K562 (cell line): Measurements from ENCODE around the gene TBX19. TPM values are rescaled to one million over a fixed set of nuclear protein-coding genes. Genes with fewer than 3 reads are reported as not detected.
A peak's percentile ranks its signal among the peaks of the same experiment; 100 is the strongest.

Source experiments
- ATAC-seq: fragments of 200-7000 bp; cut with Tn5 transposase; 3 replicates; pipeline ENCODE4 v1.9.1; 2020; ENCODE audit warnings: moderate library complexity
- BruUV-seq: library from RNA; stranded (reverse); fragments of 400-500 nt; replicated peaks from 2 replicates; lab custom pipeline; 2021; lab: Mats Ljungman, UMichigan
- CTCF ChIA-PET: fragments of 300-600 bp; formaldehyde crosslinking; extraction: SDS; loops from one replicate; lab custom pipeline; 2021; ENCODE audit warnings: low intra/inter-chr PET ratio; lab: Yijun Ruan, JAX
- POLR2A ChIA-PET: fragments of 300-600, 350-650 bp; sonication (Branson Sonifier 250); formaldehyde crosslinking; extraction: SDS; loops from one replicate; lab custom pipeline; 2021; ENCODE audit warnings: antibody characterized with exemption, inconsistent platforms; lab: Yijun Ruan, JAX
- DNase-seq, 4 experiments: peaks; one replicate each; pipeline versions ENCODE4 v3.0.0 to v3.0.0-alpha.2; 2011 to 2018; ENCODE audit warnings: low spot score in 3 of 4, mixed read lengths in 3 of 4; ENCODE audit errors: extremely low read depth in 1 of 4
- FAIRE-seq: peaks from 2 replicates; lab custom pipeline; 2011; peaks lifted over from hg19 to GRCh38; lab: Jason Lieb, UNC
- H2AFZ ChIP-seq: 2 replicates; pipeline ENCODE4 v1.6.0; 2011; ENCODE audit warnings: low read depth, low read length, control low read depth, inconsistent platforms
- H3K27ac ChIP-seq: fragments of 200-600 bp; 3 replicates; pipeline ENCODE4 v1.8.0; 2011; ENCODE audit warnings: low read depth, mild to moderate bottlenecking, control low read depth, inconsistent platforms, low read length, moderate library complexity, mixed read lengths; ENCODE audit errors: extremely low read depth
- H3K27me3 ChIP-seq, 2 experiments: fragments of 300-600 bp in 1 of 2; 2 replicates in 1 of 2; 3 replicates in 1 of 2; pipeline versions ENCODE4 v1.6.0 to v1.8.0; 2011; ENCODE audit warnings: inconsistent platforms in 2 of 2, low read length in 2 of 2, mild to moderate bottlenecking in 1 of 2, mixed read lengths in 1 of 2, moderate library complexity in 1 of 2; ENCODE audit not compliant: control insufficient read depth in 2 of 2, insufficient read depth in 2 of 2
- H3K36me3 ChIP-seq: fragments of 300-600 bp; 3 replicates; pipeline ENCODE4 v1.8.0; 2011; ENCODE audit warnings: mild to moderate bottlenecking, low read length, inconsistent platforms; ENCODE audit not compliant: control insufficient read depth, insufficient read depth
- H3K4me1 ChIP-seq, 2 experiments: fragments of 200-600 bp in 1 of 2; replicated peaks in 1 of 2; 2 replicates in 1 of 2; 3 replicates in 1 of 2; pipeline versions ENCODE4 v1.5.1 to v1.8.0; 2011; ENCODE audit warnings: inconsistent platforms in 2 of 2, low read length in 2 of 2, mild to moderate bottlenecking in 1 of 2, mixed read lengths in 1 of 2, moderate library complexity in 1 of 2; ENCODE audit not compliant: control insufficient read depth in 2 of 2, insufficient read depth in 2 of 2
- H3K4me2 ChIP-seq: 2 replicates; pipeline ENCODE4 v1.6.1; 2011; ENCODE audit warnings: low read length, control low read depth, inconsistent platforms, mixed read lengths; ENCODE audit not compliant: insufficient read depth
- H3K4me3 ChIP-seq: fragments of 200-600 bp; sonication (generic), shearing (Covaris generic); 2 replicates; pipeline ENCODE4 v1.5.1; 2016; ENCODE audit warnings: control low read depth, inconsistent platforms
- H3K79me2 ChIP-seq: fragments of 200-600 bp; 3 replicates; pipeline ENCODE4 v1.8.0; 2011; ENCODE audit warnings: low read length, inconsistent platforms; ENCODE audit not compliant: control insufficient read depth, insufficient read depth
- H3K9ac ChIP-seq, 2 experiments: 2 replicates each; pipeline versions ENCODE4 v1.6.0 to v1.6.1; 2011; ENCODE audit warnings: low read depth in 2 of 2, low read length in 2 of 2, control low read depth in 1 of 2, inconsistent platforms in 1 of 2, mild to moderate bottlenecking in 1 of 2, mixed read lengths in 1 of 2; ENCODE audit not compliant: insufficient read depth in 1 of 2
- H3K9me1 ChIP-seq: one replicate; pipeline ENCODE4 v1.6.0; 2011; ENCODE audit warnings: inconsistent platforms, mild to moderate bottlenecking, low read length, moderate library complexity; ENCODE audit not compliant: control insufficient read depth, insufficient read depth
- H3K9me3 ChIP-seq: replicated peaks from 2 replicates; pipeline ENCODE4 v1.5.1; 2011; ENCODE audit warnings: low read depth, low read length, inconsistent platforms; ENCODE audit not compliant: control insufficient read depth, insufficient read depth
- H4K20me1 ChIP-seq: replicated peaks from 2 replicates; pipeline ENCODE4 v1.6.1; 2011; ENCODE audit warnings: low read length, inconsistent platforms, mixed read lengths; ENCODE audit not compliant: control insufficient read depth, insufficient read depth
- BRCA1 ChIP-seq, 2 experiments: fragments of 450-650 bp in 1 of 2; sonication (generic) in 1 of 2; formaldehyde crosslinking in 1 of 2; IDR thresholded peaks; 2 replicates each; pipeline versions ENCODE4 v1.5.0 to v1.6.1; 2017 to 2020; ENCODE audit warnings: mild to moderate bottlenecking in 1 of 2, missing genetic modification reagents in 1 of 2
- CHD2 ChIP-seq: IDR thresholded peaks from 2 replicates; pipeline ENCODE4 v1.6.1; 2011; ENCODE audit warnings: low read depth, low read length
- CREM ChIP-seq: IDR thresholded peaks from 2 replicates; pipeline ENCODE4 v1.6.1; 2014; ENCODE audit warnings: antibody characterized with exemption, low read depth
- FOXK2 ChIP-seq, 2 experiments: fragments of 450-650 bp; IDR thresholded peaks in 1 of 2; conservative IDR thresholded peaks in 1 of 2; 2 replicates each; pipeline ENCODE4 v1.6.1; 2016; ENCODE audit warnings: low read depth in 2 of 2, mild to moderate bottlenecking in 1 of 2
- PCBP1 ChIP-seq: fragments of 200-400 bp; formaldehyde crosslinking; IDR thresholded peaks from 2 replicates; pipeline ENCODE4 v1.6.1; 2018; ENCODE audit warnings: mild to moderate bottlenecking, low read depth, low read length; ENCODE audit not compliant: poor library complexity, severe bottlenecking
- TAF7 ChIP-seq: fragments of 450-650 bp; IDR thresholded peaks from 2 replicates; pipeline ENCODE4 v1.6.1; 2016; ENCODE audit warnings: missing genetic modification characterization, missing compliant biosample characterization
- TCF7L2 ChIP-seq: fragments of 150-350 bp; IDR thresholded peaks from 2 replicates; pipeline ENCODE4 v1.6.1; 2016; ENCODE audit warnings: low read depth, mild to moderate bottlenecking, low read length, moderate library complexity
- ZBTB1 ChIP-seq: sonication (generic); formaldehyde crosslinking; IDR thresholded peaks from 2 replicates; pipeline ENCODE4 v1.8.1; 2023; ENCODE audit warnings: missing genetic modification reagents, low read depth, mild to moderate bottlenecking, borderline replicate concordance
- WGBS: fragments of 100-300 bp; shearing (Covaris generic); methylation state at CpG from one replicate; pipeline ENCODE4 v1.1.6; 2016; ENCODE audit warnings: low coverage, mixed read lengths; ENCODE audit not compliant: insufficient coverage; ENCODE audit errors: missing lambda C conversion rate; 5-methylcytosine and 5-hydroxymethylcytosine counted together
- in situ Hi-C: fragments of 300-500 bp; cut with MboI; formaldehyde crosslinking; loops from 4 replicates; pipeline ENCODE4 v1.15.0; 2018; ENCODE audit warnings: inconsistent platforms, mixed read lengths
- intact Hi-C: fragments of 100-400 bp; cut with micrococcal nuclease; formaldehyde crosslinking; loops from 2 replicates; pipeline ENCODE4 v1.14.2; 2022
- polyA plus RNA-seq, 8 experiments: library from polyadenylated mRNA; depleted of rRNA in 4 of 8; stranded (reverse) in 5 of 8; unstranded in 3 of 8; fragments of >200 nt; fragmentation: Nextera tagmentation in 2 of 8; fragmentation: Illumina TruSeq in 1 of 8; extraction: Ambion mirVana in 2 of 8; extraction: Trizol in 1 of 8; gene quantifications; 2 replicates each; pipeline versions ENCODE4 v1.2.1 to v1.2.3, GENCODE V29; 2011 to 2014; ENCODE audit warnings: inconsistent platforms in 1 of 8, missing spikeins in 1 of 8
- total RNA-seq, 7 experiments: library from RNA; depleted of rRNA in 6 of 7; stranded (reverse); fragments of >200 nt in 6 of 7; fragmentation: Illumina TruSeq in 2 of 7; extraction: Trizol in 2 of 7; gene quantifications; 2 replicates each; pipeline versions ENCODE4 v1.2.1 to v1.2.3, GENCODE V29; 2011 to 2021; ENCODE audit warnings: low replicate concordance in 1 of 7
- TF ChIP-seq, protein P1 (sequence below): fragments of 250-450 bp; sonication (Bioruptor Pico); IDR thresholded peaks from 2 replicates; pipeline ENCODE4 v1.4.0; 2020; ENCODE audit warnings: mild to moderate bottlenecking, moderate library complexity, borderline replicate concordance
- TF ChIP-seq, protein P2 (sequence below): IDR thresholded peaks from 2 replicates; pipeline ENCODE4 v1.6.1; 2016; ENCODE audit warnings: missing genetic modification characterization, missing compliant biosample characterization

TBX19 gene
- total and polyA plus RNA-seq, 9 of the 15 experiments (the other 6 are each of a cell fraction or from before 2014, with no cell fraction given): 0.32 to 3.1 (median 0.95) TPM

DNA sequence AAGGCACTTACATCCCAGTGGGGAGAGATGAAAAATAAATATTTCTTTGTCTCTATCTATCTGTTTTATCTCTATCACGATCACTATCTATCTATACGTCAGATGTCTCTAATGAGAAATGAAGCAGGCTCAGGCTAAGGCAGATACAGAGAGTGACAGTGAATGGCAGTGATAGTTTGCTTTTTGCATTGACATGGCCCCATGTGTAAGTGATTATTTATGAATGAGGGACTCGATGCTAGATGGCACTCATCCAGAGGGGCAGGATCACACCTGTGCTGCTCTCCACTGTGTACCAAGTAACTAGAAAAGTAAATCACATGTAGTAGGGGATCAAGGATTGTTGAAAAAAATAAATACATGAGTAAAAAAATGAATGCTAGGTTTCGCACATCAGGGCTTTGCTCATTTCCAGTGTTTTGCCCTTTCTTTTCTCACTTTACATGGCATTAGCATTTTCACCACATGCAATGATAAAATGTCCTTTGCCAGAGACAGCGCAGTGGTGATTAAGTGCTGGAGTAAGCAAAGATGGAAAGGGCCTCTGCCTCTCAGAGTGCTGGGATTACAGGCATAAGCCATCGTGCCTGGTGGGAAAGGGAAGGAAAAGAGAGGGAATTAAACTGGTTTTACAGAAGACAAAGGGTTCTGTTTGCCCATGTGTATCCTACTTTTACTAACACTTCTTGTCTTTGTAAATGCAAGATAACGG, 16.5 kb downstream of the TBX19 start (continued):
- TF ChIP-seq, protein P1, sequence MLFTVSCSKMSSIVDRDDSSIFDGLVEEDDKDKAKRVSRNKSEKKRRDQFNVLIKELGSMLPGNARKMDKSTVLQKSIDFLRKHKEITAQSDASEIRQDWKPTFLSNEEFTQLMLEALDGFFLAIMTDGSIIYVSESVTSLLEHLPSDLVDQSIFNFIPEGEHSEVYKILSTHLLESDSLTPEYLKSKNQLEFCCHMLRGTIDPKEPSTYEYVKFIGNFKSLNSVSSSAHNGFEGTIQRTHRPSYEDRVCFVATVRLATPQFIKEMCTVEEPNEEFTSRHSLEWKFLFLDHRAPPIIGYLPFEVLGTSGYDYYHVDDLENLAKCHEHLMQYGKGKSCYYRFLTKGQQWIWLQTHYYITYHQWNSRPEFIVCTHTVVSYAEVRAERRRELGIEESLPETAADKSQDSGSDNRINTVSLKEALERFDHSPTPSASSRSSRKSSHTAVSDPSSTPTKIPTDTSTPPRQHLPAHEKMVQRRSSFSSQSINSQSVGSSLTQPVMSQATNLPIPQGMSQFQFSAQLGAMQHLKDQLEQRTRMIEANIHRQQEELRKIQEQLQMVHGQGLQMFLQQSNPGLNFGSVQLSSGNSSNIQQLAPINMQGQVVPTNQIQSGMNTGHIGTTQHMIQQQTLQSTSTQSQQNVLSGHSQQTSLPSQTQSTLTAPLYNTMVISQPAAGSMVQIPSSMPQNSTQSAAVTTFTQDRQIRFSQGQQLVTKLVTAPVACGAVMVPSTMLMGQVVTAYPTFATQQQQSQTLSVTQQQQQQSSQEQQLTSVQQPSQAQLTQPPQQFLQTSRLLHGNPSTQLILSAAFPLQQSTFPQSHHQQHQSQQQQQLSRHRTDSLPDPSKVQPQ (CRISPR knock-in tag): no peak
- TF ChIP-seq TCF7L2 (no peak), BRCA1 (IDR thresholded peaks at IDR 0.05) (no peak), BRCA1 (CRISPR knock-in tag; IDR thresholded peaks at IDR 0.05) (no peak), FOXK2 (conservative IDR thresholded peaks at IDR 0.05 in 1 of 2, IDR thresholded peaks at IDR 0.05 in 1 of 2; ENCODE audit: low read depth in 2 of 2) (no peak), CHD2 (no peak), ZBTB1 (no peak)

DNA sequence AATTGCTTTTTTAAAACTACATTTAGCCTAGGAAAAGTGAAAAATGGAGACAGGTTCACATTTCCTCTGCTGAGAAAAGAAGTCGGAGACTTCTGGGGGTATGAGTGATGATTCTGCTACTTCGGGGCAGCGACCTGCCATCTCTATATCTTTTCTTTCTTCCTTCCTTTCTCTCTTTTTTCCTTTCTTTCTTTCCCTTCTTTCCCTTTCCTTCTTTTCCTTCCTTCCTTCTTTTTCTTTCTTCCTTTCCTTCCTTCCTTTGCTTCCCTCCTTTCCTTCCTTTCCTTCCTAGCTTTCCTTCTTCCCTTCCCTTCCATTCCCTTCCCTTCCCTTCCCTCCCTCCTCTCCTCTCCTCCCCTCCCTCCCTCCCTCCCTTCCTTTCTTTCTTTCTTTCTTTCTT, 17.8 kb downstream of the TBX19 start:
- Histone ChIP-seq H4K20me1 (no peaks in the 10 kb centered on the region), H3K27ac (no peak overlapping the region), H3K4me1 (peaks cover 0 to 3% of the 10 kb centered on the region in 2 experiments; a peak in 2 of 5 replicates), H3K9me3 (no peaks in the 10 kb centered on the region), H3K9ac (no peak overlapping the region), H3K36me3 (no peaks in the 10 kb centered on the region), H3K9me1 (no peaks in the 10 kb centered on the region), H3K4me2 (no peak overlapping the region), H3K4me3 (no peak overlapping the region), H2AFZ (no peak overlapping the region), H3K27me3 (no peaks in the 10 kb centered on the region), H3K79me2 (no peaks in the 10 kb centered on the region)
- POLR2A ChIA-PET: no interaction called here
- 52% methylated on average over 3 of the region's 3 CpGs for WGBS
- no peak for FAIRE-seq
- no peak for ATAC-seq
- TF ChIP-seq CREM (no peak), TAF7 (tag) (no peak), PCBP1 (peak; percentile 41)
- TF ChIP-seq, protein P2, sequence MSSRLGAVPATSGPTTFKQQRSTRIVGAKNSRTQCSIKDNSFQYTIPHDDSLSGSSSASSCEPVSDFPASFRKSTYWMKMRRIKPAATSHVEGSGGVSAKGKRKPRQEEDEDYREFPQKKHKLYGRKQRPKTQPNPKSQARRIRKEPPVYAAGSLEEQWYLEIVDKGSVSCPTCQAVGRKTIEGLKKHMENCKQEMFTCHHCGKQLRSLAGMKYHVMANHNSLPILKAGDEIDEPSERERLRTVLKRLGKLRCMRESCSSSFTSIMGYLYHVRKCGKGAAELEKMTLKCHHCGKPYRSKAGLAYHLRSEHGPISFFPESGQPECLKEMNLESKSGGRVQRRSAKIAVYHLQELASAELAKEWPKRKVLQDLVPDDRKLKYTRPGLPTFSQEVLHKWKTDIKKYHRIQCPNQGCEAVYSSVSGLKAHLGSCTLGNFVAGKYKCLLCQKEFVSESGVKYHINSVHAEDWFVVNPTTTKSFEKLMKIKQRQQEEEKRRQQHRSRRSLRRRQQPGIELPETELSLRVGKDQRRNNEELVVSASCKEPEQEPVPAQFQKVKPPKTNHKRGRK (tag): peak; percentile 52; the same call in 1 of the 2 replicates
- CTCF ChIA-PET: no interaction called here
- in situ Hi-C loops: no loop called here
- intact Hi-C loops: no loop called here
- DNase-seq: no peak
- no TSS peak for BruUV-seq
